GM12874 (cell line): ENCODE measurements around the gene ANKUB1.

Source experiments
- TF ChIP-seq, protein P1 (sequence below): IDR thresholded peaks from 2 replicates; pipeline ENCODE4 v1.5.1; 2011; ENCODE audit warnings: low read depth, mild to moderate bottlenecking, control low read depth, low read length, moderate library complexity; ENCODE audit not compliant: insufficient read depth

Gene ANKUB1

DNA sequence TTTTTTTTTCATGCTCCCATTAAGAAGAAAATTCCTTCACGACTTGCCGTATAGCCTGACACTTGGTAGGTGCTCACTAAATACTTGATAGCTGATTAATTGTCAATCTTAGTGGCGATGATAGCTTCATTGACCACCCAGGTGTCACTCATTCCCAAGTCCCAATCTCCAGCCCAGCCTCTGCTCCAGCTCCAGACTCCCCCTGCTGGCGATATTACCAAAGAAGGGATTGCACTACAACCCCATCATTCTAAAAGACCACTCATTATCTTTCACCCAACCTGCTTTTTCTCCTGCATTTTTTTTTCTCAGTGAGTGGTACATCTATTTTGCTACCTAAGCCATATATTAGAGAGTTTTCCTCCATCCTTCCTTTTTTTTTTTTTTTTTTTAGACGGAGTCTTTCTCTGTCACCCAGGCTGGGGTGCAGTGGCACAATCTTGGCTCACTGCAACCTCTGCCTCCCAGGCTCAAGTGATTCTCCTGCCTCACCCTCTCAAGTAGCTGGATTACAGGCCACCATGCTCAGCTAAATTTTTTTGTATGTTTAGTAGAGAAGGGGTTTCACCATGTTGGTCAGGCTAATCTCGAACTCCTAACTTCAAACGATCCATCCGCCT is 20.6 kb downstream of the ANKUB1 start:
- TF ChIP-seq, protein P1, sequence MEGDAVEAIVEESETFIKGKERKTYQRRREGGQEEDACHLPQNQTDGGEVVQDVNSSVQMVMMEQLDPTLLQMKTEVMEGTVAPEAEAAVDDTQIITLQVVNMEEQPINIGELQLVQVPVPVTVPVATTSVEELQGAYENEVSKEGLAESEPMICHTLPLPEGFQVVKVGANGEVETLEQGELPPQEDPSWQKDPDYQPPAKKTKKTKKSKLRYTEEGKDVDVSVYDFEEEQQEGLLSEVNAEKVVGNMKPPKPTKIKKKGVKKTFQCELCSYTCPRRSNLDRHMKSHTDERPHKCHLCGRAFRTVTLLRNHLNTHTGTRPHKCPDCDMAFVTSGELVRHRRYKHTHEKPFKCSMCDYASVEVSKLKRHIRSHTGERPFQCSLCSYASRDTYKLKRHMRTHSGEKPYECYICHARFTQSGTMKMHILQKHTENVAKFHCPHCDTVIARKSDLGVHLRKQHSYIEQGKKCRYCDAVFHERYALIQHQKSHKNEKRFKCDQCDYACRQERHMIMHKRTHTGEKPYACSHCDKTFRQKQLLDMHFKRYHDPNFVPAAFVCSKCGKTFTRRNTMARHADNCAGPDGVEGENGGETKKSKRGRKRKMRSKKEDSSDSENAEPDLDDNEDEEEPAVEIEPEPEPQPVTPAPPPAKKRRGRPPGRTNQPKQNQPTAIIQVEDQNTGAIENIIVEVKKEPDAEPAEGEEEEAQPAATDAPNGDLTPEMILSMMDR, result peak; percentile 78

DNA sequence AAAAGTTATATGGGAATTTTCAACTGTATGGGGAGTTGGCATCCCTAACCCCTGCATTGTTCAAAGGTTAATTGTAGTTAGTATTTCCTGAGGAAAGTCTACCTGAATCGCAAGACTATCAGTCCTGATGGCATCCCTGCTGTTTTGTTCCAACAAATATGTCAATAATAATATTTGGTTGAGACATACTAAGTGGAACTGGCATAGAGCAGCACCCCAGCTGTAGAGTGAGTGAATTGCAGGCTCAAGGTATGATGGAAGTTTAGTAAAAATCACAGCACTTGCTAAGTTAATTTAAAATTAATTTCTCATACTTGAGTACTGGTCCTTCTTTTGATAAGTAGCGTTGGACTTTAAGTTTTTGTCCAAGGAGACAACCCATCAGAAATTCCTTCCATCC is 22.1 kb downstream of the ANKUB1 start:
- TF ChIP-seq, protein P1, result peak; percentile 10; the same call in 1 of the 2 replicates

DNA sequence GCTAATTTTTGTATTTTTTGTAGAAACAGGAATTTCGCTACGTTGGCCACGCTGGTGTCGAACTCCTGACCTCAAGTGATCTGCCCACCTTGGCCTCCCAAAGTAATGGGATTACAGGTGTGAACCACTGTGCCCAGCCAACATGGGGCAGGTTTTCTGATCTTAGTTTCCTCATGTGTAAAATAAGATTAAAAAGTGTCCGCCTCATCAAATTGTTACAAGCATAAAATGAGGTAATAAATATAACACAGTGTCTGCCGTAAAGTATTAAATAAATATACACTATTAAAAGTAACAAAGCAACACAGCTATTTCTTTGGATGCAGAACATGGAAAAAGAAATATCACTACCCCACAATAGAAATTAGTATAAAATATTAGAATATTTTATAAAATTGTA is 23.6 kb downstream of the ANKUB1 start:
- TF ChIP-seq, protein P1, result no peak

DNA sequence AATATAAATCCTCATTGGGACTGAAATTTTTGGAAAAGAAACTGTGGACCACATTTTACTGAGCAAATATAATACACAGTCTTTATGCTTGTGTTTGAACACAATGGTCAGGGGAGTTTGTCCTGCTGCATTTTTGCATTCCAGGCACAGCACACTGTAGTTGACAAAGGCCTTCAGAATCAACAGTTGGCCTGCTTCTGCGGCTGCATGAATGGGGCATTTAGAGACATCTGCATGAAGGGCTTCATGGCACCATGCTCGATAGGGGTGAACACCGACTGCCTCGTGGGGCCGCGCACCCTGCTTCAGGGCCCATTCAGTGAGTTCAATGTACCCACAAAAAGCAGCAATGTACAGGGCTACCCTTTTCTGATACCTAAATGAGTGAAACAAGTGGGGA is 24.6 kb downstream of the ANKUB1 start:
- TF ChIP-seq, protein P1, result no peak

DNA sequence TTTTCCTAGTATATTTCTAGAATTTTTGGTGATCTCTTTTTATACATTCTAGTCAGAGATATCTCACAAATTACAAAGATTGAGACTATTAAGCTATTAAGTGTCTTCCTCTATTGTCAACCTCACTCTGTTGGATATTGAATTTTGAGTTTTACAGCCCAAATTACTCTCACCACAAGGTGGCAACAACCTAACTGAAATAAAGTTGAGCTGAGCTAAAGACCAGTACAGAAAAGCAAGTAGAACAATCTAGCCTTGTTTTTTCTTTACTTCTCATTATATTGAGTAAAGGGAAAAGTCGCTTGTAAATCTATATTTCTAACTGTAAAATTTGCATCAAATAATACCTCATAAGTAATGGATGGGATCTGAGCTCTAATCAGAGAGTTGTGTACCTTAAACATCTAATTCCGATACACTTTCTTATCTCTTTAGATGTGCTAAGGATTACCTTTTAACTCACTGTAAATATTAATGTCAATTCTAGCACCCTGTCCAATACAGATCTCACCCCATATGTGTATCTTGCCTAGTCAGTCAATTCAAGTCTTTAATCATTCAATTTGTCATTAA is 26.5 kb downstream of the ANKUB1 start:
- TF ChIP-seq, protein P1, result peak; percentile 9; the same call in 1 of the 2 replicates

DNA sequence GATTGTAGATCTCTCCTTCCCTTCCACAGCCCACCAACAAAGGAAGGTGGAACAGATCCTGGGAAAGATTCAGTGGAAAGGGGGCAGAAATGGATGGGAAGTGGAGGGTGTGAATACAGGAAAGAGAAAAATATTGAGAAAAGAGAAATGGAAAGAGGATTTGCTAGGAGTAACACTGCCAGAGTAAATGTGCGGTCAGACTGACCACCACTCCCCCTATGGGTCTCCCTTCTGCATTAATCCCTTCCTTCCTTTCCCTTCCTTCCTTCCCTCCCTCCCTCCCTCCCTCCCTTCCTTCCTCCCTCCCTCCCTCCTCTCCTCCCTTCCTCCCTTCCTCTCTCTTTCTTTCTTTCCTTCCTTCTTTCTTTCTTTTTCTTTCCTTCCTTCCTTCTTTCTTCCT is 28.1 kb downstream of the ANKUB1 start:
- TF ChIP-seq, protein P1, result no peak

DNA sequence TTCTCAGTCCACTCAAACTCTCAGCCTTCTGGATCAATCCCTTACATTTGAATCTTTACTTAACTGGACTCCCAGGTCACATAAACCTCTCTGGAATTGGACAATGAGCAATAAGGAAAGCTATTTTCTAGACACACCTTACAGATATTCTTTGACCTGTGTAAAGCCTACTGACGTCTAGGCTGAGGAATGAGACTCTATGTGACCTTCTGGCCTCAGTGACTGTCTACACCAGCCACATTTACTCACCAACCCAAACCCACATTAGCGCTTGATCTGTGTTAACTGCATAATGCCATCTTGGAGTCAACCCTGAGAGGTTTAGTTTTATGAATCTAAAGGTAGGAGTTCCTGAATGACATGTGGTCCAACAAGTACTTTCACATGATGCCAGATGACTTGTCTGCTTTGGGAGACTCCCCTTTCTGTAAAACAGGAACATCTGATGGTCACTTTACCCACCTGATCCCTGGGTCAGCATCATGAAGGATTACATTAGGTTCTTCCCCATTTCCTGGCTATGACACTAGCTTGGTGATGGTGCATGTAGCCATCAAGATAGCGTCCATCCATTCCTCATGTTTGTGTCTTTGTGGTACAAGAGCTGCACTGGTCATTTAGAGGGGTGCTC is 28.7 kb downstream of the ANKUB1 start:
- TF ChIP-seq, protein P1, result no peak
